GM18517 (cell line): ENCODE measurements around the gene RAP1A.
A peak's percentile ranks its signal among the peaks of the same experiment; 100 is the strongest.
"Not testable (repeated sequence)": the region's sequence is repeated elsewhere in the genome, so short reads cannot be mapped to it uniquely, and the experiment has no call there.

Experiments
- ATAC-seq: cut with Tn5 transposase; IDR thresholded peaks from one replicate; pipeline ENCODE4 v1.9.1; 2021; ENCODE audit warnings: mild to moderate bottlenecking, moderate library complexity; ENCODE audit not compliant: unreplicated experiment

RAP1A gene

DNA sequence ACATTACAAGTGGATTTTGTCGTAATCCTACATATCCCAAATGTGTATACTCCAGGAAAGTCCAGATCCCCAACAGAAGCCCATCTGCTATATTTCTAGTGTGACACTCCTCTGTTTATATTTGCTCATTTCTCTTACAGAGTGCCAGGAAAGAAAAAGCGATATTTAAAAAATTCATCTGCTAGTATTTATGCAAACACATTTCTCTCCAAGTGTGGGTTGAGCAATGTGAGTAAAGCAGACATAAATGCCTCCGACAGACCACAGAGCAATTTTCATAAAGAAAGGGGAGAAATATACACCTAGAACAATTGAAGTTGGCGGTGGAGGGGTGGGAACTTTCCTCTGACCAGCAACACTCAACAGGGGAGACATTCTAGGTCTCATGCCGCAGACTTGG lies 22.2 kb upstream of the RAP1A start:
- no peak for ATAC-seq

DNA sequence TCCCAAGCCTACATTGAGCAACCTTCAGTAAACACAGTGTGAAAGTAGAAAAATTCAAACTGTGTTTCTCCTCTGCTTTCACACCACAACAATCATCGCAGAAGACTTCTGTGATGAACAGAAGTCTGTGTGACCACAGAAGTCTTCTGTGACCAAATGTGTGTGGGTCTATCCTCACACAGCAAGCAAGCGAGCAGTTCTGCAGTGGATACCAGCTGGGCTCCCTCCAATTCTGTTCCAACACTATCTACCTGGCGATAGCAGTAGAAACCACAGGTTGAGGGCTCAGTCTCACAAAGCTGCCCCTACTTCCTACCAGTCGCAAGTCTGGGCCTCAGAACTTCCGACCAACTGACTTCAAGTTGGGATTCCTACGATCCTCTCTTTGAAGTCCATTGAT lies 21.0 kb upstream of the RAP1A start:
- no peak for ATAC-seq

DNA sequence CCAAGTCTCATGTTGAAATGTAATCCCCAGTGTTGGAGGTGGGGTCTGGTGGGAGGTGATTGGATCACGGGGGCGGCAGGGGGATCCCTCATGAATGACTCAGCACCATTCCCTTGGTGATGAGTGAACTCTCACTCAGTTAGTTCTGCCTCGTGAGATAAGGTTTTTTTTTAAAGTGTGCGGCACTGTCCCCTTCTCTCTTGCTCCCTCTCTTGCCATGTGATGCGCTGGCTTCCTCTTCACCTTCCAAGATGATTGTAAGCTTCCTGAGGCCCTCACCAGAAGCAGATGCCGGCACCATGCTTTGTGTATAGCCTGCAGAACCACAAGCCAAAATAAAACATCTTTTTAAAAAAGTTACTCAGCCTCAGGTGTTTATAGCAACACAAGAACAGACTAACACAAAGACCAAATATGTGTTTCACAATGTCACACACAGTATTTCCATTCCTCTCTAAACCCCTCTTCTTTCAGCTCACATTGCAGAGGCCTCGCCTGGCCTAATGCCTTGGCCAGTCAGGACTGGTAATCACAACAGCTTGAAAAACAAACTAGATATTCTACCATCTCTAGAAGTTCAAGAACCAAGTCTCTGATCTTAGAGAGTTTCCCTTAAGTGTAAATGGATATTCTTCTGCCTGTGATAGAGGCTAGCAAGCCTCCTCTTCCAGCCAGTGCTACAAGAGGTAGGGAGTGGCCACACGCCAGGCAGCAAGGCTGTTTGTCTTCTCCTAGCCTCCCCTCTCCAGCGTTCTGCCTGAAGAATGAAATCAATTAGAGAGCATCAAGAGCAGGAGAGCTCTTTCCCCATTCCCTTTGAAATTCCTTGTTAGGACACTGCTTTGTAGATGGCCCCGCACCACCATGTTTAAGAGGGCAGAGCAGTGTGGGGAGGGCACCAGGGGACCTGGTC lies 19.6 kb upstream of the RAP1A start:
- peak; percentile 13 for ATAC-seq

DNA sequence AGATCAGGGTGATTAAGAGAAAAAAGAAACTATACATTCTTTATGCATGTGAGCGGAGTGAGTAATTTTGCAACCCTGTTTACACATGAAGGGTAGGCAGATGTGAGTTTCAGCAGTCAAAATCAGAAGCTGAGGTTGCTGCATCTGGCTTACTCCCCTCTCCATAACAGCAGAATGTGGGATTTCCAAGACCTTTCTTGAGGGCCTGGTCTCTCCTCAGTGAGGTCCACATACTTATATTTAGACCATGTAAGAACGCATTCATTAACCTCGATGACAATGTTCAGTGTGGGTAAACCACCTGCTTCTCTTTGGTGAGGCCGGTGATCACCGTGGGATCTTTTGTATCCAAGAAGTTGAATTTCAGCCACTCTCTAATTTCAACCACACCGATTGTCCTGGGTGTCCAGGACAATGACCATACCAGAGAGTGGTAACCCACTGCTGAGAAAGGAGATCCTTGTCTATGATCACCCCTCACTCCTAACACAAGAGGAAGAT lies 18.7 kb upstream of the RAP1A start:
- ATAC-seq, result peak; percentile 68

DNA sequence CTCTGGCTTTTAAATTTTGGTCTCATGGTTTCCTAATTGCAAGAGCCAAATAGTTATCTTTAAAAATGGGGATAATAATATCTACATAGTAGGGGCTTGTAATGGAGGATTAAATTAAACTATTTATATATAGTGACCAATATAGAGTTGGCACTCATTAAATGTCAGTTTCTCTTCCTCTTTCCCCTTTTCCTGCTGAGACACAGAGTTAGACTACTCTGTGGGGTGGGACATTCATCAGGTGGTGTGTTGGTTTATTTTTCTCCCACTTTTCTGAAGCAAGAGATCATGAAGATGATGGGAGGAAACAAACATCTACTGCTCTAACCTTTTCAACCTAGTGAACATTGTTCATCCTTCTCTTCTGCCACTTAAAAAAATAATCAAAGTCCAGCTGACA lies 17.3 kb upstream of the RAP1A start:
- ATAC-seq, result no peak

DNA sequence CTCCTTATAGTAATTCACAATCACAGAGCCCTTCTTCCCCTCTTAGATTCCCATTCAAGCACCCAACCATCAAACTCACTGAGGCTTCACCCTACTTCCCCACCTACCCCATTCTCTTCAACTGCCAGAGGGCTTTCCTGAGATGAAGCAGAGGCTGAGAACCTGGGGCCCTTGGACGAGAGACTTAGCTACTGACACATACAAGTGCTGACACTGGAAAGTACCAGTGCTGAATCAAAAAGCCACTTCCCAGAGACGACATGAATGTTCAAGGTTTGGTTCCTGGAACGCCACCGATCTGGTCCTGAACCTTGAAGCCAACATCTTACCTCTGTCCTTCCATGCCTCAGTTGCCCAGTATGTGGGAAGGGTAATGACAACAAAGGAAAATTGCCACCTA lies 16.6 kb upstream of the RAP1A start:
- no peak for ATAC-seq

DNA sequence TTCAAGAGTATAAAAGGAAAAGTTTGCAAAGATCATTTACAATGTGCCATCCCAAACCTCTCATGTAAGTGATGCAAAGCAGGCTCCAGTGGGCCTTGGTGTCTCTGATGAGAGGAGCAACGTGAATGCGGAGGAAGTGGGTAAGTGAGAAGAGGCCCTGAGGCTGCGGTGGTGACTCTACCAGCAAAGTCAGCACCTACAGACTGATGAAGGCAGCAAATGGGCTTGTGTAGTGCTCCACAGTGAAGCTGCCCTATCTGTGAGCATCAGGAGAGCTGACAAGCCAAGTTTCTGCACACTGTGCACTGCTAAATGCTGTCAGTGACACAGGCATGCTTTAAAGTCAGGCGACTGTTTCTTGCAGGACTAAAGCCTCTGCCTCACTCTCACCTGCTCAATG lies 15.6 kb upstream of the RAP1A start:
- peak; percentile 34 for ATAC-seq

DNA sequence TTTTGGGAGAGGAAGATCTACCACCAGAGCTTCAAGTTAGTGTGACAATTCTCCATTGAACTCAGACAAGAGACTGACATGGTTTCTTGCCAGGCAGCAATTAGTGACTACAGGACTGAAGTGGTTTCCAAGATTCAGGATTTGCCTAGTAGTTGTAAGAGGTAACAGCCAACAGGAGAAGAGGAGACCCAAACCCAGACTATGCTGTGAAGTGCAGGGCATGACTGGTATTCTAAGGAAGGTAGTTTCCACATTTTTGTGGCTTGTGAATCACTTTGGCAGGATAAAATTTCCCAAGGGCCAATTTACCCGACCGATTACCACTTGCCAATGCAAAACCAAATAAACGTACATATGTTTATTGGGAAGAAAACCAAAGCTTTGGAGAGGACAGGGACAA lies 14.7 kb upstream of the RAP1A start:
- no peak for ATAC-seq

DNA sequence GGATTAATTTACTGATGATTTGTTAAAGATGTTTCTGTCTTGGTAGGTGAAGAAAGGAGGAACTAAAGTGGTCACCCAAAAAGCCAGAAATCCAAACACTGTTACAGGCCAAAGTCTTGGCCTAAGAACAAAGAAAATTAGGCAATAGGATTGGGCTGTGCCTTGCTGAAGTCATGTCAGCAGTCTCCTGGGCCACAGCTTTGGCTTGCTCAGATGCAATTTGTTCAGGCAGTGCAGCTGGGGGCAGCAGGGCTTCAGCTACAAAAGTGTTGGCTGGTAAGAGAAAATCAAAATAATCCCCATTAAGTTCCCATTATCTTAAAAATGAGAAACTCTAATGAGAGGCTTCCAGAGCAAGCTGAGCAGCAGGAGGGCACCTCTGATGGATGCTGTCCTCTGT lies 14.0 kb upstream of the RAP1A start:
- ATAC-seq, result no peak

DNA sequence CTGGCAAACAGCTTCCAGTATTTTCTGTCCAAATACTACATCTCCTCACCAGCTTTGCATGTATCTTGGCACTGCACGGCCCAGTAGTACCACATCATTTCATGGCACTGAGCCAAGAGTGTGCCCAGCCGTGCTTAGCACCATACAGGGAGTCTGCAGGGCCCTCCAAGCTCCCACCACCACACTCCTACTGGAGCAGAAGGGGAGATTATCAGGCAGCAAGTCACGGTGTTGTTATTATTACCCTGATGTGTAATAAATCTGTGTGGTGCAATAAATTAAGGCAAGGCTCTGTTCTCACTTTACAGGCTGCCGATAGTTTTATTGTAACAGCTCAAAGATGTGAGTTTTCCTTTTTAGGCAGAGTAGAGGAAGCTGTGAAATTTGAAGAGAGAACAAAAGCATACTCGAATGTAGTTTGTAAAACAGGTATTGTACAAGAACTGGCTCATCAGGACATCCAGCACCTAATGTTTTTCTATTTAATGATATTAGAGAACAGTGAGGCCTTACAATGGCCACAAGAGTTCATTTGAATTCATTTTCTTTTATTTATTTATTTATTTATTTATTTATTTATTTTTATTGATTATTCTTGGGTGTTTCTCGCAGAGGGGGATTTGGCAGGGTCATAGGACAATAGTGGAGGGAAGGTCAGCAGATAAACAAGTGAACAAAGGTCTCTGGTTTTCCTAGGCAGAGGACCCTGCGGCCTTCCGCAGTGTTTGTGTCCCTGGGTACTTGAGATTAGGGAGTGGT lies 13.0 kb upstream of the RAP1A start:
- not testable (repeated sequence) for ATAC-seq

DNA sequence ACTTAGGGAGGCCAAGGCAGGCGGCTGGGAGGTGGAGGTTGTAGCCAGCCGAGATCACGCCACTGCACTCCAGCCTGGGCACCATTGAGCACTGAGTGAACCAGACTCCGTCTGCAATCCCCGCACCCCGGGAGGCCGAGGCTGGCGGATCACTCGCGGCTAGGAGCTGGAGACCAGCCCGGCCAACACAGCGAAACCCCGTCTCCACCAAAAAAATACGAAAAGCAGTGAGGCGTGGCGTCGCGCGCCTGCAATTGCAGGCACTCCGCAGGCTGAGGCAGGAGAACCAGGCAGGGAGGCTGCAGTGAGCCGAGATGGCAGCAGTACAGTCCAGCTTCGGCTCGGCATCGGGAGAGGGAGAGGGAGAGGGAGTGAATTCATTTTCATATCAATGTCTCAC lies 11.1 kb upstream of the RAP1A start:
- ATAC-seq, result not testable (repeated sequence)

DNA sequence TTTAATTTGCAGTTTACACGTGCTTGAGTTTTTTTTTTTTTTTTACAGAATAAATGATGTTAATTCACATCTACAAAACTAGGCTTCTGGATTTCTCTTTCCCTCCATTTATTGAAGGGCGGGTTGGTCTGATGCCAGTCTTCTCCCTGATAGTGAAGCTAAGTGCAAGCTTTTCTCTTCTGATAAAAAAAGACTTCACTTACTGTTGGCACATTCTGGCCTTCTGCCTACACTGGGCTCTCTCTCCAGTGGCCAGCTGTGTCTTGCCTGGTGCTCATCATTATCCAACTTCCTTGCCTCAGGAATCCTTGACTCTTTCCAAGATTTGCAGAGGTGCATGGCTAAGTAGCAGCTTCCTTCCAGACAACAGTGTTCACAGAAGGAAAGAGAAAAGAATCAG lies 7.6 kb upstream of the RAP1A start:
- no peak for ATAC-seq

DNA sequence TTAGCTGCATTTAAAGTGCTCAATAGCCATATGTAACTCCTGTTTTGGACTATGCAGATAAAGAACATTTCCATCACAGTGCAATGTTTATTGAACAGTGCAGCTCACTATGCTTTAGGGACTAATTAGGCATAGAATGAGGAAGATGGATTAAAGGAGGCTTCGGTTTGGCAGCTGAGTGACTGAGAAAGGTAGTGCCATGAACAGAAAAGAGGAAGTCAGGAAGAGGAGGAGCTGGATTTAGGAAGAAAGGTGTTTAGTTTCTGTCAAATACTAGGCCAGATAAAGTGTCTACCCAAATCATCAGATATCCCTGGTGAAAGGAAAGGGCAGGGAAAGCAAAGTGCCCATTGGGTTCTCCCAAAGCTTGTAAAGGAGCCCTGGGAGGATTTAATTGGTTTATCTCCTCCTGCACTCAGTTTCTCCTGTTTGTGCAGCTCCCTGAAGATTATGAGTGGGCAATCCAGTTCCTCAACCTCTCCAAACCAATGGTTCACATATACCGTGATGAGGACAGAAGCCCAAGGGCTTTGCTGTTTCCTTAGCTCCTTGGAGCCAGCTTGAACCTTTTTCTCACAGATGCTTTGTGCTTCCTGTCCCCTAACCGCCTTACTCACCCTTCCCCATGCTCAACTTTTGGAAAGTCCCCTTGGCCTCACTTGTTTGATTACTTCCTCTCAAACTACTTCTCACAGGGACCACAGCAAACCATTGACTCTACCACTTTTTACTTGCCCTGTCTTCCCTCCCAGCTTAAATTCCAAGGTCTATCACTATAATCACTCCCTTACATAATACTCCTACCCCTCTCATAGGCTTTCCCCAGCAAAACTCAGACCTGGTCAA lies 3.5 kb upstream of the RAP1A start:
- peak; percentile 59 for ATAC-seq

DNA sequence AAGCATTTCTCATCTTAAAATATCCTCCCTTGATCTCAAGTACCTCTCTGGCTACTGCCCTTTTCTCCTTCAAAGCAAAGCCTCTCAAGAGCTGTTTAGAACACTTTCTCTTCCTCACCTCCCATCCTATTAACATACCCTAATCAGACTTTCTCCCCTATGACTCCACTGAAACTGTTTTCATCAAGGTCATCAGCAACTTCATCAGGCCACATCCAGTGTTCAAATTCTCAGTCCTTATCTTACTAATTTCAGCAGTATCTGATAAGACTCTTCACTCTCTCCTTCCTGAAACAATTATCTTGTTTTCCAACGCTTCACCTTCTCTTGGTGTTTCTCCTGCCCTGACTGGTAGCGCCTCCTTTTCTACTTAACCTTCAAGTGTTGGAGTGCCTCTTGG lies 1.5 kb upstream of the RAP1A start:
- ATAC-seq, result no peak

DNA sequence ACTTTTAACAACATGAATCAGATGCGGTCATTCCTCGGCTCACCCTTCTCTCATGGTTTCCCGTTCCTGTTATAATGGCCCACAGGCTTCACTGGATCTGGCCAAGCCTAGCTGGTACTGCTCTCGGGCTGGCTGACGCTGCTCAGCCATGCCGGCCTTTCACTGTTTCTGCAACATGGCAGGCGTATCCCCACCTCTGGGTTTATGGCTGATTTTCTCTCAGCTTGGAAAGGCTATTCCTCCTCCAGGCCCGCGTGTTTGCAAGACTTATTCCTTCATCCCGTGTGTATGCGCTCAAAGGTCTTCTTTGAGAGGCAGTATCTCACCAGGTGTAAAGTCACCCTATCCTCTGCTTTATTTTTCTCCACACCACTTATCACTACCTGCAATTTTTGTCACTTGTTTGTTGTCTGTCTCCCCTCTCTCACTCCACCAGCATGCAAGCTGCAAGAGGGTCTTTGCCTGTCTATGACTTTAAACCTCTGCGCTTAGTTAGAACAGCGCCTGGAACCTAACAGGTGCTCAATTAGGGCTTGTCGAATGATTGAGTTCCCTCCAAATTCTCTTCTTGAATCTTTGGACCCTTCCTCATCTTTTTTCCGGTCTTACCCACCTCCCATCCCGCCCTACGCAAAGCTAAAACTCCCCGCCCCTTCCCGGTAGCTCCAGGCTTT lies 491 bp upstream of the RAP1A start:
- ATAC-seq, result no peak

DNA sequence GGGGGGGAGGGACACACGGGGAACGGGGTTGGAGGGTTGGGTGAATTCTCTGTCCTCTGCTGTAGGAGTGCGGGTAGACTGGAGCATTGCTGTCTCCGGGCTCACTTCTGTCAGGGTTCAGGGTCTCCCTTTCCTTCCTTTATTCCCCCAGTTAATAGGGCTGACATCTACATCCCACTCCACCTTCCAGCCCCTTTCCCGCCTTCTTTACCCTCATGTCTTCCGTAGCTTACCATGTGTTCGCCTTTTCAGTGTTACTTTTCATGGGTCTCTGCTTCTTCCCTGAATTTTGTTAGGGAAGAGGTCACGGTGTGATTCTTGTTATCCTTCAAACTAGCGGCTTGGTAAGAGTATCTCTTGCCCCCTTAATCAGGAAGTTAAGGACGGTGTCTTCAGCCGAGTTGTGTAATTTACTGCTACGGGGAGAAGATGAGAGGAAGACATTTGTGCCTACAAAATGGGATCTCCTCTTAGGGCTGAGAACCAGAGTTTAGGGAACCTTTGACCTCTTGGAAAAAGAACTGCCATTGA lies 917 bp downstream of the RAP1A start:
- no peak for ATAC-seq

DNA sequence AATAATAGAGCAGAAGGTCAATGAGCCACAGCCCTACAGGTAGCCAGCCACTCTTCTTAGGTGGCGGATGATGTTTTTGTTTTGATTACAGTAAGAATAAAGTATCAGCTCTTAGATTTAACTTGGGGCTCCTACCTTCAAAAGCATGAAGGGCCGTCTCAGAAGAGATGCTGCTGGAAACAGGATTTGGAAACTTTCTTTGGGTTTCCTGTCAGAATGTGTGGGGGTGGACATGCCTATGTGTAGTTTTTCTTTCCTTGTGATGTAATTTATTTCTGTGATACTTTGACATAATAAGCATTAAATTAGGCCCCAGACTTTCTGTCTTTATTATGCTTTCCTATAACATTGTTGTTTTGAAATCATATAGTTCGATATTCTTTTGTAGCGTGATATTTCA lies 1.5 kb downstream of the RAP1A start:
- no peak for ATAC-seq

DNA sequence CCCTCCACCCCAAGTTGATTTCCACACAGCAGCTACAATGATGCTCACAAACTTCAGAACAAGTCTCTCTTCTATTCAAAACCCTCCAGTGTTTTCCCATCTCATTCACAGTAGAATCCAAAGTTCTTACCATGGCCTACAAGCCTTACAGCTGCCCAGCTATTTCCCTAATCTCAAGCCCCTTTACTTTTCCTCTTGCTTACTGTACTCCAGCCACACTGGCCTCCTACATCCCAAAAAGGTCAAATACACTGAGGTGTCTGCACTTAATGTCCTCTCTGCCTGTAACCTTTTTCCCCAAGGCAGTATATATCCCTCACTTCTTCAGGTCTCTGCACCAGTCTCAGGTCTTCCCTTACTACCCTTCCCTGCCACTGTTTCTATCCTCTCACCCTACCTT lies 2.6 kb downstream of the RAP1A start:
- ATAC-seq, result no peak

DNA sequence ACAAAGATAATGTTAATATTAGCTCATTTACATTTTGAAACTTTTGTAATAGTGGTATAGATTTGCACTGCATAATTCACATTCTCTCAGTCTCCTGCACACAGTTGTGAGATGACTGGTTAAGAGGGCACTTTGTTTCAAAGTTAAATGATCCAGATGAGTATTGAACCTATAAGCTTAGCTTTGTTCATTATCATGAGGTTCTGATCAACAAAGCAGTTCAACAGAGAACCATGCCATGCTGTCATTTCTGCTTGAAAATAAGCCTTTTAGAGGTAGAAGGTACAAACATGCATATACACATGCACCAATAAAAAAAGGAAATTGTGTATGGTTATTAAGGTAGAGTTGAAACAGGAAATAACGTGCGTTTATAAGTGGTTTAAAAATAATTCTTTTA lies 4.8 kb downstream of the RAP1A start:
- ATAC-seq, result no peak

DNA sequence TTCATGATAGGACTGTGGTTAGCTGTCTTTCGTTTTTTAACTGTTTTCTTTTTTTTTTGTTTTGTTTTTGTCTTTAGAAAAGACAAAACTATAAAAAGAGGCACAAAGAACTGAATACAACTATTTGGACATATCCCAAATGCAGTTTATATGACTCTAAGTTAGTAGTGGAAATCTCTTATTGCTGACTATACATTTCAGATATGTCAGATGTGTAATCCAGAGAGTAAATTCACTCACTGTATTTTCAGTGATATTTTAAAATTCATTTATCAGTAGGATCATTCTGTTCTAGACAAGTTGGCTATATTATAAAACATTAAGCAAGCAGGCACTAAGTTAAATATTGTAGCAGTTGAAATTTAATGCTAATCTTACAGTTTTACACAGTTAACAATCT lies 5.7 kb downstream of the RAP1A start:
- no peak for ATAC-seq
